ENCODE results near the gene SNF8.

DNA sequence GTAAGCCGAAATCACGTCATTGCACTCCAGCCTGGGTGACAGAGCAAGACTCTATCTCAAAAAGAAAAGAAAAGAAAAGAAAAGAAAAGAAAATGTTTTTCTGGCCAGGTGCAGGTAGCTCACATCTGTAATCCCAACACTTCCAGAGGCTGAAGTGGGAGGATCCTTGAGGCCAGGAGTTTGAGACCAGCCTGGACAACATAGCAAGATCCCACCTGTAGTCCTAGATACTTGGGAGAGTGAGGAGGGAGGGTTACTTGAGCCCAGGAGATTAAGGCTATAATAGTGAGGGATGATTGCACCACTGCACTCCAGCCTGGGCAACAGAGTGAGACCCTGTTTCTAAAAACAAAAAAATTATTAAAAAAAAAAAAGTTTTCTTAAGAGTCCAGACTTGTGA, 54.6 kb downstream of the SNF8 start:
- TF ChIP-seq, protein P1, sequence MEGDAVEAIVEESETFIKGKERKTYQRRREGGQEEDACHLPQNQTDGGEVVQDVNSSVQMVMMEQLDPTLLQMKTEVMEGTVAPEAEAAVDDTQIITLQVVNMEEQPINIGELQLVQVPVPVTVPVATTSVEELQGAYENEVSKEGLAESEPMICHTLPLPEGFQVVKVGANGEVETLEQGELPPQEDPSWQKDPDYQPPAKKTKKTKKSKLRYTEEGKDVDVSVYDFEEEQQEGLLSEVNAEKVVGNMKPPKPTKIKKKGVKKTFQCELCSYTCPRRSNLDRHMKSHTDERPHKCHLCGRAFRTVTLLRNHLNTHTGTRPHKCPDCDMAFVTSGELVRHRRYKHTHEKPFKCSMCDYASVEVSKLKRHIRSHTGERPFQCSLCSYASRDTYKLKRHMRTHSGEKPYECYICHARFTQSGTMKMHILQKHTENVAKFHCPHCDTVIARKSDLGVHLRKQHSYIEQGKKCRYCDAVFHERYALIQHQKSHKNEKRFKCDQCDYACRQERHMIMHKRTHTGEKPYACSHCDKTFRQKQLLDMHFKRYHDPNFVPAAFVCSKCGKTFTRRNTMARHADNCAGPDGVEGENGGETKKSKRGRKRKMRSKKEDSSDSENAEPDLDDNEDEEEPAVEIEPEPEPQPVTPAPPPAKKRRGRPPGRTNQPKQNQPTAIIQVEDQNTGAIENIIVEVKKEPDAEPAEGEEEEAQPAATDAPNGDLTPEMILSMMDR (IDR thresholded peaks at IDR 0.05; ENCODE audit: insufficient read depth, low read length, poor library complexity, severe bottlenecking), result no peak
- no peak for TF ChIP-seq EZH2phosphoT487 (conservative IDR thresholded peaks at IDR 0.05; ENCODE audit: low read length)
